ENCODE results near the gene NPAS1.

Gene NPAS1

DNA sequence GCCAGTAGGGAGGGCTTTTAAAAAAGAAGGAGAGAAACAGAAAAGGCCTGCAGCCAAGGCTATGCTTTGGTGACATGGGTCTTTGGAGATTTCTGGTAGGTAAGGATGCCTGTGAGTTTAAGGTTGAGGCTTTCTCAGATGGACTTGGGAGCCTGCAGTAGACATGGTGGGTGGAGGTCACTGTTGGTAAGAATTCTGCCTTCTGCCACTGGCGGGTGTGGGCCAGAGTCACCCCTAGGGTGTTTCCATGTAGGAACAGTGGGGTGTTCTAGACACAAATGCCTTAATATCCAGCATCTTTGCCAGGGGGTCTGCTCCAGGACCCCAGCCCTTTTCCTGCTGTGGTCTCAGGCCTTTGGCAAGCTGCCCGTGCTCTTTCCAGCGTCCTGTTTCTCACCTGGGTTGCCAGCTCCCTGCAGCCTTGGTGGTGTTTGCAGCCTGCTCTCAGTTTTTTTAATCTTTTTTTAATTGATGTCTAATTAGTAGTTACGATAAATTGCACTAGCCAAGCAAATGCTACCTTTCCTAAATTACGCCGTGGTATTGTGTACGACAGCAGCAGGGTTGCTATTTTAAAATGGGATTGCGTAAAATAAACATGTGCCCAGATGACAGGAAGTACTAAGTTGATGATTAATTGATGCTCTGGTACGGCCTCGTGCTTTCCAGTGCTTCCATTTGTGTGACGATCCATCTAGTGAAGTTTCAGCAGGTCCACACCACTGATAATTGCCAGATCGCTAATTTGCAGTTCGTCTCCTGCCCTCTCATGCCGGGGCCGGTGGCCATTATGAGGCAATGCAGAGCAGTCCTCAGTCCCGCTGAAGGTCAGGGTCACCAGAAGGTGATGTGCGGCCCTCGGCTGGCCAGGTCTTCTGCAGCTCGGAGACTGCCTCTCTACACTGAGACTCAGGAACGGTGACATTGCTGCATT is 35.3 kb upstream of the NPAS1 start:
- Histone ChIP-seq H2BK15ac (ENCODE audit: low read depth, poor library complexity, severe bottlenecking) (peak overlapping the region; percentile 44), H3K27ac (ENCODE audit: low read length, poor library complexity, severe bottlenecking) (peak overlapping the region; percentile 52), H2BK12ac (ENCODE audit: low read length in 2 of 2) (peak overlapping the region; percentile 67 to 88), H3K36me3 (ENCODE audit: control insufficient read depth in 1 of 2, insufficient read depth in 2 of 2, low read depth in 1 of 2, low read length in 2 of 2) (peaks cover 20 to 28% of the 10 kb centered on the region in 2 experiments), H2AFZ (ENCODE audit: low read depth, low read length) (no peak overlapping the region), H3K9me3 (ENCODE audit: control insufficient read depth, low read length) (no peaks in the 10 kb centered on the region), H3K4ac (ENCODE audit: low read depth in 1 of 2, low read length in 2 of 2) (peak overlapping the region; percentile 71 to 75), H2BK5ac (ENCODE audit: low read depth, low read length, poor library complexity, severe bottlenecking) (no peak overlapping the region), H3K79me1 (replicated peaks; ENCODE audit: low read length, poor library complexity, severe bottlenecking) (peaks cover 41% of the 10 kb centered on the region), H2BK120ac (ENCODE audit: low read depth, low read length) (peak overlapping the region; percentile 54), H3K4me1 (ENCODE audit: control insufficient read depth, insufficient read depth, low read depth, low read length) (peaks cover 18% of the 10 kb centered on the region), H3K27me3 (ENCODE audit: control insufficient read depth in 1 of 2, insufficient read depth in 1 of 2, low read length in 2 of 2) (no peaks in the 10 kb centered on the region), H2AK5ac (ENCODE audit: low read length, severe bottlenecking) (peak overlapping the region; percentile 81), H4K91ac (ENCODE audit: low read length) (peak overlapping the region; percentile 82), H3K4me2 (ENCODE audit: low read length, poor library complexity, severe bottlenecking) (no peak overlapping the region), H3K23ac (ENCODE audit: low read length in 2 of 2) (no peak overlapping the region), H3K9ac (ENCODE audit: low read length) (no peak overlapping the region), H3K4me3 (ENCODE audit: insufficient read depth in 1 of 2, low read depth in 1 of 2, low read length in 2 of 2) (no peak overlapping the region), H3K18ac (ENCODE audit: low read depth in 1 of 2, low read length in 2 of 2) (peak overlapping the region; percentile 77 to 86), H4K8ac (ENCODE audit: low read length) (peak overlapping the region; percentile 27), H3K14ac (ENCODE audit: low read length in 2 of 2) (peak overlapping the region in 1 of 2 experiments; percentile 41)
- DNase-seq: peak; percentile 92
- 15% methylated on average over 19 of the region's 20 CpGs for WGBS

DNA sequence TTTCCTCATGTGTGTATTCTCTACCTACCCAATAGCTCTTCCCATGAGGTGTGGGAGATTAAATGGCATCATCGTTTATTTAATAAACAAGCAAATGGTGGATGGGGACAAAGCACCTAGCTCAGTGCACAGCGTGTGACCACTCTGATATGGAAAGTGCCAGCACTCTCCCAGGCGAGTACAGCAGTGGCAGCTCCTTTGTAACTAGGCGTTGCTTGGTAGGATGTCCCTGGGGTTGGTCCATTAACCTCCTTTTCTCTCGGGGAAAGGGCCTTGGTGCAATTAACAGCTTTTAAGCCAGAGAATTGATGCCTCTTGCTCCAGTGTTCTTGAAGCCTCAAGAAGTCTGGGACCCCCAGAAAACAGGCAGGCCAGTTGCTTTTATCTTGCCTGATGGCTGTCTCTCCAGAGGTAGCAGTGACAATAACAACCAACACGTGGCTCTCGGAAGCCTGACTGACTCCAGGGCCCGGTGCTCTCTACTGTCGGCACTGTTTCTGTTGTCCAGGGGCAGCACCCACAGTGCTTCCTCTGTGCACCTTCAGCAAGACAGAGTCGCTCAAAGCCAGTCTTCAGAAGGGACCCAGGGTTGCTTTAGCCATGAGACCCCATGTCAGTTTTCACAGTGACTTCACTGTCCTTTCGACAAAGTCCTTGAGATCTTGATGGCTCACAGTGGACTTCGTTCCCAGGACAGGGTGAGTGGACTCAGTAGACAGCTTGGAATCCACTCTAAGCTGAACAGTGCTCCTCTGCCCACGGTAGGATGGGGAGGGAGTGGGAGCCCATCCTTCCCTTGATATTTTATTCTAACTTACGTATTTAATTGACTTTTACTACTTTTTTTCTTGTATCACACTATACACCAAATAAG is 33.9 kb upstream of the NPAS1 start:
- no peak overlapping the region for H2BK15ac ChIP-seq (ENCODE audit: low read depth, poor library complexity, severe bottlenecking)
- peak overlapping the region; percentile 57 for H2AK5ac ChIP-seq (ENCODE audit: low read length, severe bottlenecking)
- H3K27ac ChIP-seq (ENCODE audit: low read length, poor library complexity, severe bottlenecking): no peak overlapping the region
- H3K23ac ChIP-seq (ENCODE audit: low read length in 2 of 2): no peak overlapping the region
- H2AFZ ChIP-seq (ENCODE audit: low read depth, low read length): no peak overlapping the region
- H3K4ac ChIP-seq (ENCODE audit: low read depth in 1 of 2, low read length in 2 of 2): no peak overlapping the region
- H3K14ac ChIP-seq (ENCODE audit: low read length in 2 of 2): no peak overlapping the region
- H3K4me3 ChIP-seq (ENCODE audit: insufficient read depth in 1 of 2, low read depth in 1 of 2, low read length in 2 of 2): no peak overlapping the region
- peak overlapping the region in 1 of 2 experiments; percentile 73 for H3K18ac ChIP-seq (ENCODE audit: low read depth in 1 of 2, low read length in 2 of 2)
- peak overlapping the region in 1 of 2 experiments; percentile 46 for H2BK12ac ChIP-seq (ENCODE audit: low read length in 2 of 2)
- H2BK5ac ChIP-seq (ENCODE audit: low read depth, low read length, poor library complexity, severe bottlenecking): no peak overlapping the region
- no peak overlapping the region for H3K4me2 ChIP-seq (ENCODE audit: low read length, poor library complexity, severe bottlenecking)
- H3K4me1 ChIP-seq (ENCODE audit: control insufficient read depth, insufficient read depth, low read depth, low read length): peaks cover 16% of the 10 kb centered on the region
- H2BK120ac ChIP-seq (ENCODE audit: low read depth, low read length): peak overlapping the region; percentile 52
- peaks cover 31 to 33% of the 10 kb centered on the region in 2 experiments for H3K36me3 ChIP-seq (ENCODE audit: control insufficient read depth in 1 of 2, insufficient read depth in 2 of 2, low read depth in 1 of 2, low read length in 2 of 2)
- no peak for DNase-seq
- no peak overlapping the region for H3K9ac ChIP-seq (ENCODE audit: low read length)
- WGBS: 87% methylated on average over 12 of the region's 14 CpGs
- no peaks in the 10 kb centered on the region for H3K27me3 ChIP-seq (ENCODE audit: control insufficient read depth in 1 of 2, insufficient read depth in 1 of 2, low read length in 2 of 2)
- H4K8ac ChIP-seq (ENCODE audit: low read length): no peak overlapping the region
- H3K79me1 ChIP-seq (replicated peaks; ENCODE audit: low read length, poor library complexity, severe bottlenecking): peaks cover 34% of the 10 kb centered on the region
- no peaks in the 10 kb centered on the region for H3K9me3 ChIP-seq (ENCODE audit: control insufficient read depth, low read length)
- H4K91ac ChIP-seq (ENCODE audit: low read length): no peak overlapping the region

DNA sequence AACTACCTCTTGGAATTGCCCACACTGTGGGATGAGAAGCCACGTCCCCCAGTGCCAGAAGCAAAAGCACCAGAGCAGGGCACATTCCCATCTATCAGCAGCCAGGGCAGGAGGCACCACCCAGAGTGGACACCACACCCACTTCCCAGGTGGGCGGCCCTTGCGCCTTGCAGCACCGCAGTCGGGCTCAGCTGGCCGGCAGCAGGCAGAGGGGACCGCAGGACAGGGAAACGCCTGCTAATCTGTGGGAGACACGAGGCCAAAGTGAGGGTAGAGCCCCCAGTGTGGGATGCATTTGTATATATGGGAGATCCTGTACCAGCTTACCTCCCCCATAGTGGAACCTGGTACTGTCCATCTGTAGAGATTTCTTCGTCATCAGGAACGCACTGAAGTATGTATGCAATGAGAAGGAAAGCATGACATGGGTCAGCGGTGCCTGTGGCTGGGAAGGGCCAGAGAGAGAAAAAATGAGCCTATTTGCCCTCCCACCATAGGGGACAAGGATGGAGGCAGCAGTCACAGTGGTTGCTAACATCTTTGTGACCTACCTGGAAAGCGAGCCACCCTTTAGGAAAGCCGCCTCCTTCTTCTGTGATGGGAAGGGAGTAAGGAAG is 30.9 kb upstream of the NPAS1 start:
- Histone ChIP-seq H2AK5ac (ENCODE audit: low read length, severe bottlenecking) (no peak overlapping the region), H3K4me2 (ENCODE audit: low read length, poor library complexity, severe bottlenecking) (no peak overlapping the region), H3K9me3 (ENCODE audit: control insufficient read depth, low read length) (no peaks in the 10 kb centered on the region), H3K4me1 (ENCODE audit: control insufficient read depth, insufficient read depth, low read depth, low read length) (peaks cover 20% of the 10 kb centered on the region), H2BK5ac (ENCODE audit: low read depth, low read length, poor library complexity, severe bottlenecking) (no peak overlapping the region), H2BK15ac (ENCODE audit: low read depth, poor library complexity, severe bottlenecking) (no peak overlapping the region), H3K36me3 (ENCODE audit: control insufficient read depth in 1 of 2, insufficient read depth in 2 of 2, low read depth in 1 of 2, low read length in 2 of 2) (peaks cover 52 to 55% of the 10 kb centered on the region in 2 experiments), H3K18ac (ENCODE audit: low read depth in 1 of 2, low read length in 2 of 2) (no peak overlapping the region), H3K27ac (ENCODE audit: low read length, poor library complexity, severe bottlenecking) (no peak overlapping the region), H3K14ac (ENCODE audit: low read length in 2 of 2) (no peak overlapping the region), H4K91ac (ENCODE audit: low read length) (no peak overlapping the region), H3K9ac (ENCODE audit: low read length) (peak overlapping the region; percentile 8), H2BK12ac (ENCODE audit: low read length in 2 of 2) (no peak overlapping the region), H3K79me1 (replicated peaks; ENCODE audit: low read length, poor library complexity, severe bottlenecking) (peaks cover 49% of the 10 kb centered on the region), H4K8ac (ENCODE audit: low read length) (peak overlapping the region; percentile 31), H2AFZ (ENCODE audit: low read depth, low read length) (no peak overlapping the region), H3K4me3 (ENCODE audit: insufficient read depth in 1 of 2, low read depth in 1 of 2, low read length in 2 of 2) (no peak overlapping the region), H3K23ac (ENCODE audit: low read length in 2 of 2) (no peak overlapping the region), H3K4ac (ENCODE audit: low read depth in 1 of 2, low read length in 2 of 2) (no peak overlapping the region), H3K27me3 (ENCODE audit: control insufficient read depth in 1 of 2, insufficient read depth in 1 of 2, low read length in 2 of 2) (no peaks in the 10 kb centered on the region), H2BK120ac (ENCODE audit: low read depth, low read length) (no peak overlapping the region)
- WGBS: 95% methylated on average over 14 of the region's 14 CpGs
- DNase-seq: no peak

Data from mesenchymal stem cell (in vitro differentiated cells and primary cell).